ENCODE measurements around the gene TMUB1. TPM values are rescaled to one million over a fixed set of nuclear protein-coding genes. Genes with fewer than 3 reads are reported as not detected.

Gene TMUB1
- total and polyA plus RNA-seq, 12 donors: 18.5 to 88.2 (median 26.1) TPM

DNA sequence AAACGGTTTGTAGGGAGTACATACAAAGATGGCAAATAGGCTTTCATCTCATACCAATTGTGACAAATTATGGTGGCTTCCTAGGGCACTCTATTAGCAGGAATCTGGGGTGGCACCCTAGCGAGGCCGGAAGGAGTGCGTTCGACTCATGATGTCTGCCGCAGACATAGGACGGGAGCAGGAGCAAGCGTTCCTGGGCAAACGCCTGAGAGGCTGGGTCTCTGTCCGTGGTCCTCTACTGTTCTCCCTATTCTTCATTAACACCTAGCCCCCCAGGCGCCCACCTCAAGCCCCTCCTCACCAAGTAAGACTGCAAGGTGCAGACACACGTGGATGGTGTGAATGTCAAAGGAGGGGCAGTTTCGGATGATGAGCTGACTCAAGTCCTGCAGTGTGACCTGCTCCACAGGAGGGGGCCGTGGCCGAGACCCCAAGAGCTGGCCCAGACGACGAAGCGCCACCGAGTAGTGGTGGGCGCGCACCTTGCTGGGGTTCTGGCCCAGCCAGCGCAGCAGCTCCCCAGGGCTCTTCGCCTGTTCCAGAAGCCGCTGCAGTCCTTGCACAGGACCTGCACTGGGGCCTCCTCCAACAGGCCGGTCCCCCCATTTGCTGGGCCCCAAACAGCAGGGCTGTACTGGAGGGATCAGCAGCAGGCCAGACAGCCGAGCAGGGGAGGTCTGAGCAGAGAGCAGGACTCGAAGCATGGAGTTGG is 3.9 kb downstream of the TMUB1 start:
- WGBS, 2 donors: 71 to 76% methylated on average over 27 of the region's 27 CpGs
- no peaks in the 10 kb centered on the region for H3K9me3 ChIP-seq
- peaks cover 0 to 36% (median 16%) of the 10 kb centered on the region in 9 donors for H3K36me3 ChIP-seq
- peak overlapping the region in 9 of 10 donors; percentile 78 to 98 (median 95) for H3K4me3 ChIP-seq
- intact Hi-C loops (cut with DNase I): loop anchor here in 1 of 10 donors (2.0 kb wide), 1 partner anchor 17 kb away; no protein-coding TSS in a partner anchor
- DNase-seq (no peak), ATAC-seq (no peak)
- peak overlapping the region in 7 of 10 donors; percentile 92 to 98 (median 97) for H3K27ac ChIP-seq
- TF ChIP-seq, protein P1, sequence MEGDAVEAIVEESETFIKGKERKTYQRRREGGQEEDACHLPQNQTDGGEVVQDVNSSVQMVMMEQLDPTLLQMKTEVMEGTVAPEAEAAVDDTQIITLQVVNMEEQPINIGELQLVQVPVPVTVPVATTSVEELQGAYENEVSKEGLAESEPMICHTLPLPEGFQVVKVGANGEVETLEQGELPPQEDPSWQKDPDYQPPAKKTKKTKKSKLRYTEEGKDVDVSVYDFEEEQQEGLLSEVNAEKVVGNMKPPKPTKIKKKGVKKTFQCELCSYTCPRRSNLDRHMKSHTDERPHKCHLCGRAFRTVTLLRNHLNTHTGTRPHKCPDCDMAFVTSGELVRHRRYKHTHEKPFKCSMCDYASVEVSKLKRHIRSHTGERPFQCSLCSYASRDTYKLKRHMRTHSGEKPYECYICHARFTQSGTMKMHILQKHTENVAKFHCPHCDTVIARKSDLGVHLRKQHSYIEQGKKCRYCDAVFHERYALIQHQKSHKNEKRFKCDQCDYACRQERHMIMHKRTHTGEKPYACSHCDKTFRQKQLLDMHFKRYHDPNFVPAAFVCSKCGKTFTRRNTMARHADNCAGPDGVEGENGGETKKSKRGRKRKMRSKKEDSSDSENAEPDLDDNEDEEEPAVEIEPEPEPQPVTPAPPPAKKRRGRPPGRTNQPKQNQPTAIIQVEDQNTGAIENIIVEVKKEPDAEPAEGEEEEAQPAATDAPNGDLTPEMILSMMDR (IDR thresholded peaks at IDR 0.05): no peak
- H3K27me3 ChIP-seq: no peaks in the 10 kb centered on the region
- H3K4me1 ChIP-seq: peaks cover 37 to 65% (median 56%) of the 10 kb centered on the region in 9 donors

DNA sequence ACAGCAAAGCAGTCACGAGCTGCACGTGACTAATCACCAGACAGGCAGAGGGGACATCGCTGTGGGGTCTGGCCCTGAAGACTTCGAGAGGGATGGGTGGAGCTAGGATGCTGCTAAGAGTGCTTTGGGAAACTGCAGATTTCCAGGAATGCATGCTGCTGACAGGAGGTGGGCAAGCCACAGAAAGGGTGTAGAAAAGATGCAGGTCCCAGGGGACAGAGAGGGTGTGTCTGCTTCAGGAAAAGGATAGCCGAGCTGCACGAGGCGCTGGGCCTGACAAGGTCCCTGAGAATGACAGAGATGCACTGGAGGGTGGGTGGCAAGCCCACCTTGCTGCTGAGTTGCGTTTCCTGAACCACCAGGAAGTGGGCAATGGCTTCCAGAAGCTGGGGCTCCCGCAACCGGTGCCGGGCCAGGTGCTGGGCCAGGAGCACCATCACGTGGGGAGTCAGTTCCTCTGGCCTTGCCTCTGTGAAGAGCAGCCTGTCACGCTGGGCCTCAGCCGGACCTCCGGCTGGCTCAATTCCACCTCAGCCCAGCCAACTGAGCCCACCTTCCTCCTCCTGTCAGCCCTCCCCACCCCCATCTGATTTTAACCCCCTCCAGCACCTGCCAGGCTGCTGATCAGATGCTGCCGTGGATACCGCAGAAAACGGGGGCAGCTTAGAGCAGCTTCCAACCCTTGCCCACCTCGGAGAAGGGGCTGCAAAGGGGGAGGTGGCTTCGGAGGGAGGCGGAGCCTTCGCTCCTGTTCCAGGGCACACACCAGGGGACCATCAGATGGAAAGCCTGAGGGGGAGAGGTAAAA is 4.9 kb downstream of the TMUB1 start:
- TF ChIP-seq, protein P1 (IDR thresholded peaks at IDR 0.05): no peak
- peak overlapping the region in 2 of 10 donors; percentile 5 to 13 for H3K4me3 ChIP-seq
- 22 to 24% methylated on average over 22 of the region's 22 CpGs for WGBS, 2 donors
- intact Hi-C loops (cut with DNase I): loop anchor here in 1 of 10 donors (2.0 kb wide), 1 partner anchor 16 kb away; no protein-coding TSS in a partner anchor
- H3K36me3 ChIP-seq: peaks cover 0 to 45% (median 16%) of the 10 kb centered on the region in 9 donors
- no peaks in the 10 kb centered on the region for H3K27me3 ChIP-seq
- no peaks in the 10 kb centered on the region for H3K9me3 ChIP-seq
- peaks cover 34 to 60% (median 53%) of the 10 kb centered on the region in 9 donors for H3K4me1 ChIP-seq
- no peak for ATAC-seq
- H3K27ac ChIP-seq: peak overlapping the region in 5 of 10 donors; percentile 27 to 69 (median 54)
- DNase-seq: no peak

DNA sequence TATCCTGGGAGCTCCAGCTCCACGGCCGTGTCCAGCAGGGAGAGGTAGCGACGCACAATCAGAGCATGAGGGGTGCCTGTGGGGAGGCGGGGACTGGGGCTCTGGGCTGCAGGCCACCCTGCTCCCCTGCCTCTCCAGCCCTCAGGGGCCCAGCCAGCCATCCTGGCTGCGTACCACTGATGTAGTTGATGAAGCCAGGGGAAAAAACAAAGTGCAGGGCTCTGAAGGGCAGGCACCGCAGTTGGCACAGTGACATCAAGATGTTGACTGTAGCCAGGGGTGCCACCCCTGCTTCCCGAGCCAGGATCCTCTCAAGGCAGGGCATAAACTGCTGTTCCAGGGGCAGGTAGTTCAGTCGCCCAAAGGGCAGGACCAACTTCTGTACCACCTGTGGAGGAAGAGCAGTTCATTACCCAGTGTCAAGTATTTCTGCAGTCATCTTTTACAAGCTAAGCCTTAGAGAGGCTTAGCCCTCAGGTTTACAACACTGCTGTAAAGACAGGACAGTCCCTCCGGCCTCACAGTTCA is 5.5 kb downstream of the TMUB1 start:
- DNase-seq (no peak), ATAC-seq (no peak)
- Histone ChIP-seq H3K36me3 (peaks cover 0 to 52% (median 22%) of the 10 kb centered on the region in 9 donors), H3K4me1 (peaks cover 34 to 58% (median 53%) of the 10 kb centered on the region in 9 donors), H3K4me3 (peak overlapping the region in 1 of 10 donors; percentile 5), H3K9me3 (no peaks in the 10 kb centered on the region), H3K27ac (peak overlapping the region in 7 of 10 donors; percentile 8 to 69 (median 36)), H3K27me3 (no peaks in the 10 kb centered on the region)
- TF ChIP-seq, protein P1 (IDR thresholded peaks at IDR 0.05): no peak
- intact Hi-C loops (cut with DNase I): loop anchor here in 1 of 10 donors (2.0 kb wide), 1 partner anchor 15 kb away; no protein-coding TSS in a partner anchor
- 50 to 60% methylated on average over 10 of the region's 10 CpGs for WGBS, 2 donors
